Lung (tissue), 12 donors: ENCODE measurements around the gene SPATS2. TPM values are rescaled to one million over a fixed set of nuclear protein-coding genes. Genes with fewer than 3 reads are reported as not detected.

Experiments
- ATAC-seq: fragments of 200-7000 bp; cut with Tn5 transposase; one replicate; pipeline ENCODE4 v1.9.1; 2020; ENCODE audit warnings: moderate number of reproducible peaks; ENCODE audit not compliant: insufficient read depth, low FRiP score
- DNase-seq, 3 donors: peaks; one replicate each; pipeline ENCODE4 v3.0.0-alpha.2; 2013 to 2017
- H3K27ac ChIP-seq, 2 donors: one replicate each; pipeline ENCODE4 v1.5.1; 2013; ENCODE audit warnings: mild to moderate bottlenecking in 2 of 2, moderate library complexity in 2 of 2, control low read depth in 1 of 2, inconsistent platforms in 1 of 2, low read depth in 1 of 2, low read length in 1 of 2
- H3K27me3 ChIP-seq, 3 donors: one replicate each; pipeline ENCODE4 v1.5.1; 2013; ENCODE audit warnings: low read length in 2 of 3; ENCODE audit not compliant: control insufficient read depth in 3 of 3, insufficient read depth in 3 of 3
- H3K36me3 ChIP-seq, 4 donors: one replicate each; pipeline ENCODE4 v1.5.1; 2013; ENCODE audit warnings: low read length in 4 of 4, mild to moderate bottlenecking in 1 of 4, moderate library complexity in 1 of 4; ENCODE audit not compliant: control insufficient read depth in 4 of 4, insufficient read depth in 4 of 4
- H3K4me1 ChIP-seq, 5 donors: one replicate each; pipeline ENCODE4 v1.5.1; 2013; ENCODE audit warnings: low read length in 5 of 5, mild to moderate bottlenecking in 2 of 5, moderate library complexity in 1 of 5; ENCODE audit not compliant: control insufficient read depth in 5 of 5, insufficient read depth in 5 of 5
- H3K4me3 ChIP-seq: one replicate; pipeline ENCODE4 v1.5.1; 2013; ENCODE audit warnings: mild to moderate bottlenecking, control low read depth, moderate library complexity
- H3K9ac ChIP-seq, 2 donors: one replicate each; pipeline ENCODE4 v1.5.1; 2013; ENCODE audit warnings: low read length in 2 of 2, control low read depth in 1 of 2; ENCODE audit not compliant: insufficient read depth in 1 of 2
- H3K9me3 ChIP-seq, 4 donors: one replicate each; pipeline ENCODE4 v1.5.1; 2013; ENCODE audit warnings: low read length in 3 of 4, mild to moderate bottlenecking in 1 of 4, moderate library complexity in 1 of 4; ENCODE audit not compliant: control insufficient read depth in 4 of 4, insufficient read depth in 3 of 4
- WGBS, 2 donors: extraction: QIAGEN DNeasy Blood & Tissue Kit; methylation state at CpG; one replicate each; pipeline ENCODE4 v1.1.7; 2013; 5-methylcytosine and 5-hydroxymethylcytosine counted together
- polyA plus RNA-seq, 2 donors: library from polyadenylated mRNA; stranded (reverse); fragments of 200-250 nt; gene quantifications; one replicate each; pipeline ENCODE4 v1.2.1, GENCODE V29; 2013
- total RNA-seq, 2 donors: library from RNA; depleted of rRNA in 1 of 2; stranded (reverse); fragments of >200 nt in 1 of 2; gene quantifications; one replicate each; pipeline ENCODE4 v1.2.1, GENCODE V29; 2014 to 2021
- TF ChIP-seq, protein P1 (sequence below): IDR thresholded peaks from 2 replicates; pipeline ENCODE4 v1.5.1; 2012; ENCODE audit warnings: mild to moderate bottlenecking; ENCODE audit errors: control extremely low read depth, extremely low read depth
- donor health status: control.
- donor health status: control.
- donor health status: Bipolar disorder and iron deficiency.
- donor health status: healthy.
- donor health status: DM: yes; HTN: yes; CAD: no.

Gene SPATS2
- total and polyA plus RNA-seq, 4 donors, result 6.6 to 48.8 (median 10.0) TPM

DNA sequence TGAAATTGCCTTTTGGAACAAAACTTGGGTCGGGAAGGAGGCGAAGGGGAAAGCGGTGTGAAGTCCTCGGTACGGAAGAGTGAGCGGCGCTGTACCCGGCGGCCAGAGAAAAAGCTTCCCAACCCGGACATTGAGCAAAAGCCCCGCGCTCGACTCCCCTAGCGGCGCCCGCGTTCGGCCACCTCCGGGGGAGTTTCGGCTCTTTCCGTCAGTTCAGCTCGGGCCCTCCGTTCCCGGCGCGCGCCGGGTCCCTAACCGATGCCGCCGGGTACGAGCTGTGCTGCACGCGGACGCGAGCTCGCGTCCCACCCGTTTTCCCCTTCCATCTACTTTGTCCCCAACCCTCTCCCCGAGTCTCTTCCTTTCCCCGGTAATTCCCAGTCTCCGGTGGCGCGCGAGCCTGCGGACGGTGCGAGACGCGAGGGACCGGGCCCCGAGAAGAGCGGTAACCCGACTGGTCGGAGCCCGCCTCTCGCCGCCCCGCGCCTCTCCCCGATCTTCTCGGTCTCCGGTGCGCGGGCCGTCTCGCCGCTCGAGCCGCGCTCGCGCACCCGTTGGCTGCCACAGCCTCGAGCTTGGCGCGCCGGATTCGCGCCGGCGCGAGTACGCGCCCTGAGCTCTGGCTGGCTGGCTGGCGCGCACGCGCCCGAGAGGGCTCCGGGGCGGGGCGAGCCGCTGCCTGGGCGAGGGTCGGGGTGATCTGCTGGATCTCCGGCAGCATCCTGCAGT, 446 bp upstream of the SPATS2 start:
- H3K4me3 ChIP-seq, result peak overlapping the region; percentile 83
- TF ChIP-seq, protein P1, sequence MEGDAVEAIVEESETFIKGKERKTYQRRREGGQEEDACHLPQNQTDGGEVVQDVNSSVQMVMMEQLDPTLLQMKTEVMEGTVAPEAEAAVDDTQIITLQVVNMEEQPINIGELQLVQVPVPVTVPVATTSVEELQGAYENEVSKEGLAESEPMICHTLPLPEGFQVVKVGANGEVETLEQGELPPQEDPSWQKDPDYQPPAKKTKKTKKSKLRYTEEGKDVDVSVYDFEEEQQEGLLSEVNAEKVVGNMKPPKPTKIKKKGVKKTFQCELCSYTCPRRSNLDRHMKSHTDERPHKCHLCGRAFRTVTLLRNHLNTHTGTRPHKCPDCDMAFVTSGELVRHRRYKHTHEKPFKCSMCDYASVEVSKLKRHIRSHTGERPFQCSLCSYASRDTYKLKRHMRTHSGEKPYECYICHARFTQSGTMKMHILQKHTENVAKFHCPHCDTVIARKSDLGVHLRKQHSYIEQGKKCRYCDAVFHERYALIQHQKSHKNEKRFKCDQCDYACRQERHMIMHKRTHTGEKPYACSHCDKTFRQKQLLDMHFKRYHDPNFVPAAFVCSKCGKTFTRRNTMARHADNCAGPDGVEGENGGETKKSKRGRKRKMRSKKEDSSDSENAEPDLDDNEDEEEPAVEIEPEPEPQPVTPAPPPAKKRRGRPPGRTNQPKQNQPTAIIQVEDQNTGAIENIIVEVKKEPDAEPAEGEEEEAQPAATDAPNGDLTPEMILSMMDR, result no peak
- DNase-seq, result peak; percentile 97 to 99 (median 99)
- H3K9me3 ChIP-seq, result no peaks in the 10 kb centered on the region
- H3K27ac ChIP-seq, result peak overlapping the region; percentile 92 to 98
- WGBS, 2 donors, result 0 to 1% methylated on average over 78 to 97 of the region's 97 CpGs
- H3K27me3 ChIP-seq, result no peaks in the 10 kb centered on the region
- no peaks in the 10 kb centered on the region for H3K36me3 ChIP-seq
- H3K9ac ChIP-seq, result peak overlapping the region; percentile 34 to 56
- peak; percentile 90 for ATAC-seq
- H3K4me1 ChIP-seq, result peaks cover 0 to 19% (median 5%) of the 10 kb centered on the region in 5 donors

GRCh38 chr12:49368240-49368600, 958 bp downstream of the SPATS2 start:
- peak overlapping the region; percentile 84 to 95 for H3K9ac ChIP-seq
- 27 to 30% methylated on average over 3 of the region's 3 CpGs for WGBS, 2 donors
- no peak overlapping the region for H3K4me3 ChIP-seq
- TF ChIP-seq, protein P1, result no peak
- H3K4me1 ChIP-seq, result peaks cover 0 to 19% (median 5%) of the 10 kb centered on the region in 5 donors
- peak overlapping the region in 1 of 2 donors; percentile 56 for H3K27ac ChIP-seq
- H3K36me3 ChIP-seq, result no peaks in the 10 kb centered on the region
- H3K27me3 ChIP-seq, result no peaks in the 10 kb centered on the region
- ATAC-seq (no peak), DNase-seq (no peak)
- H3K9me3 ChIP-seq, result no peaks in the 10 kb centered on the region

GRCh38 chr12:49369411-49370145, 2.3 kb downstream of the SPATS2 start:
- peaks cover 0 to 5% (median 2%) of the 10 kb centered on the region in 4 donors for H3K36me3 ChIP-seq
- 52 to 58% methylated on average over 6 of the region's 6 CpGs for WGBS, 2 donors
- TF ChIP-seq, protein P1, result no peak
- H3K4me3 ChIP-seq, result no peak overlapping the region
- H3K9ac ChIP-seq, result peak overlapping the region in 1 of 2 donors; percentile 58
- ATAC-seq, result no peak
- H3K4me1 ChIP-seq, result peaks cover 0 to 19% (median 5%) of the 10 kb centered on the region in 5 donors
- H3K9me3 ChIP-seq, result no peaks in the 10 kb centered on the region
- H3K27ac ChIP-seq, result no peak overlapping the region
- DNase-seq, result peak; percentile 45 to 64 (median 59)
- no peaks in the 10 kb centered on the region for H3K27me3 ChIP-seq
